ENCODE measurements around the gene FKBP1B.

DNA sequence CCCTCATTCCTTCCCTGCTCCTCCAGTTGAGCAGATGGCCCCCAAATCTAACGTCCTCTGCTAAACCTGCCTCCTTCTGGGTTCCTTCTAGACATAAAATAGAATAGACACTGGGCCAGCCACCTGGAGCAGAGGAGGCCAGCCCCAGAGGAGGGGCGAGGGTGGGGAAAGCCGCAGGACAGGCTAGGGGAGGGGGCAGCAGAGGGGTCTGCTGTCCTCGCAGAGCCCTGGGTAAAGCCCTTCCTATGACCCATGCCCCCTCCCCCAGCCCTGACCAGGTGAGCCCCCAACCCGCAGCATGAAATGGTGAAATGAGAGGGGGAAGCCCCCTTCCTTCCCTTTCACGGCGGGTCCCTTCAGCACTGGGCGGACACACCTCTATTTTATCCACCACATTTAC lies 31.8 kb upstream of the FKBP1B start:
- no peak for TF ChIP-seq EZH2 (IDR thresholded peaks at IDR 0.05; ENCODE audit: borderline replicate concordance, low read depth, low read length, poor library complexity, severe bottlenecking)
- TF ChIP-seq, protein P1, sequence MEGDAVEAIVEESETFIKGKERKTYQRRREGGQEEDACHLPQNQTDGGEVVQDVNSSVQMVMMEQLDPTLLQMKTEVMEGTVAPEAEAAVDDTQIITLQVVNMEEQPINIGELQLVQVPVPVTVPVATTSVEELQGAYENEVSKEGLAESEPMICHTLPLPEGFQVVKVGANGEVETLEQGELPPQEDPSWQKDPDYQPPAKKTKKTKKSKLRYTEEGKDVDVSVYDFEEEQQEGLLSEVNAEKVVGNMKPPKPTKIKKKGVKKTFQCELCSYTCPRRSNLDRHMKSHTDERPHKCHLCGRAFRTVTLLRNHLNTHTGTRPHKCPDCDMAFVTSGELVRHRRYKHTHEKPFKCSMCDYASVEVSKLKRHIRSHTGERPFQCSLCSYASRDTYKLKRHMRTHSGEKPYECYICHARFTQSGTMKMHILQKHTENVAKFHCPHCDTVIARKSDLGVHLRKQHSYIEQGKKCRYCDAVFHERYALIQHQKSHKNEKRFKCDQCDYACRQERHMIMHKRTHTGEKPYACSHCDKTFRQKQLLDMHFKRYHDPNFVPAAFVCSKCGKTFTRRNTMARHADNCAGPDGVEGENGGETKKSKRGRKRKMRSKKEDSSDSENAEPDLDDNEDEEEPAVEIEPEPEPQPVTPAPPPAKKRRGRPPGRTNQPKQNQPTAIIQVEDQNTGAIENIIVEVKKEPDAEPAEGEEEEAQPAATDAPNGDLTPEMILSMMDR (conservative IDR thresholded peaks at IDR 0.05; ENCODE audit: low read depth, low read length) = no peak

All from A673 (cell line).